NCI-H187 treated with DMSO at 0.1 percent for 48 hours (cell line): ENCODE results near the gene DUSP1.
A peak's percentile ranks its signal among the peaks of the same experiment; 100 is the strongest.

Experiments
- DNase-seq: peaks from one replicate; lab custom pipeline; 2025; lab: John Stamatoyannopoulos, UW

Gene DUSP1

DNA sequence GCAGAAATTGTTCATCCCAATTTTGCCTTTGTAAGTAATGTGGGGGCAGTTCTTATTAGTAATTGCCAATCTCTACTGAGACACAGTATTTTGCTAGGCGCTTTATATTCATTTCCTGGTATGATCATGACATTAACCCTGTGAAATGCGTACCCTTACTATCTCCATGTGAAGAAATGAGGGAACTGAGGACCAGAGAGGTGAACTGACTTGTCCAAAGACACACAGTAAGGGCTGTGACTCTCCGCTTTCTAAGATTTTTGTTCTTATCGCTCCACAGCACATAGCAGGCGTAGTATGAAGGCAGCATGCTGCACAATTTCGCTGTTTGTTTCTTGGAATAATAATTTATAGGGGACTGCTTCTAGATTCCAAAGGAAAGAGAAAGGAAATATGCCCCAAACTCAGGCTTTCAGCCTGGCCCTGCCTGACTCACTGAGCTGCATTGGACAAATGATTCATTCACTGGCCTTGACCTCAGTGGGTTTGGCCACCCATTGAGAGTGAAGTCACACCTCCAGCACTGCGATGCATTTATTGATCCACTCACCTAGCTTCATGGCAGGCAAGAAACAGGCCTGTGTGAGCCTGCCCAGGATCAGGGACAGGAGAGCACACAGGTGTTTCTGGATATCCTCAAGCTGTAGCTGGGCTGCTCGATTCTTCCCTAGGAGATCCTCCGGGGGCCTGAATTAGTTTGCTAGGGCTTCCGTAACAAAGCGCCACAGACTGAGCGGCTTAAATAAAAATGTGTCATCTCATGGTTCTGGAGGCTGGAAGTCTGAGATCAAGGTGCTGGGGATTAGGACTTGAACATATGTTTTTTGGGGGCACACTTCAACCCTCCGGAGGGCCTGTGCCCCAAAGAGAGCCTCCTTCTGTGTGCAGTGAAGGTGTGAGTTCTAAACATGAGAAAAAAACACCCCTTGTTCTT, 7.2 kb upstream of the DUSP1 start:
- DNase-seq, result no peak

DNA sequence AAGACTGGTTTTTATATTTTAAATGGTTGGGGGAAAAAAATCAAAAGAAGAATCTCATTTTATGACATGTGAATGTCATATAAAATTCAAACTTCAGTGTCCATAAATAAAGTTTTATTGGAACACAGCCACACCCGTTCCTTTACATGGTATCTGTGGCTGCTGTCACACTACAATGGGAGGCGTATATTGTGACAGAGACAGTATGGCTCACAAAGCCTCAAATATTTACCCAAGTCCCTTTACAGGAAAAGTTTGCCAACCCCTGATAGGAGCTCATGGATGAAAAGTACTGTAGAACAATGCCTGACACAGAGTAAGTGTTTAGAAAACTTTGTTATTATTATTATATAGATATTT, 5.2 kb upstream of the DUSP1 start:
- no peak for DNase-seq

DNA sequence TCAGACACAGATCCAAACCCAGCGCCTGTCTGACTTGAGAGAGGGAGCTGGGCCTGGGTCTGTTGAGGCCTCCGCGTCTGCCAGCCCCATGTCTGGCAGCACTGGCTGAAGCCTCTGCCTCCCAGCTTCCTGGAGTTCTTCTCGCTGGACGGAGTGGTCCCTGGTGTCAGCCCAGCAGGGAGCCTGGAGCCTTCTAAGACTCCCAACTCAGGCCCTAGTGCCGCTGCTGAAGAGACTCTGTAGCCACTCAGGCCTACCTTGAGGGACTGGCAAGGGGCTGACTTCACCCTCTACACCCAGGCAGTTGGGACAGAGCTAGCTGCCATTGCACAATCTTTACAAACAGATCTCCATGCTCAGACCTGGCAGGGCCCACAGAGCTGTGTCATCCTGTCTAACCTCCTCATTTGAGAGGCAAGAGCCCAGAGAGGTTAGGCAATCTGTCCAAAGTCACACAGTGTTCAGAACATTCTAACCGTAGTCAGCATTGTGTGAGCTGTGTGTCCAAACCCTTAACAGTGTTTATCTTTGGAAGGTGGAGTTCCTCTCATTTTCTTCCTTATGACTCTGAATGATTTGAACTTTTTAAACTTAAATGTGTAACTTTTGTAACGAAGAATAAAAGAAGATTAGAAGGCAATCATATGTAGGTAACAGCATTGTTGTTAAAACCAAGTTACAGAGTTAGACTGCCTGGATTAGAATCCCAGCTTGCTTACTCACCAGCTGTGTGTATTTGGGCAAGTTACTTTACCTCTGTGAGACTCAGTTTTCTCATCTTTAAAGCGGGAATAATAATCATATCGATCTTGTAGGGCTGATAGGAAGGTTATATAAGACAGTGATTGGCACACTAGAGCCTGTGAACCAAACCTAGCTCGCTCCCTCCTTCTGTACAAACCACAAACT, 4.6 kb upstream of the DUSP1 start:
- no peak for DNase-seq

DNA sequence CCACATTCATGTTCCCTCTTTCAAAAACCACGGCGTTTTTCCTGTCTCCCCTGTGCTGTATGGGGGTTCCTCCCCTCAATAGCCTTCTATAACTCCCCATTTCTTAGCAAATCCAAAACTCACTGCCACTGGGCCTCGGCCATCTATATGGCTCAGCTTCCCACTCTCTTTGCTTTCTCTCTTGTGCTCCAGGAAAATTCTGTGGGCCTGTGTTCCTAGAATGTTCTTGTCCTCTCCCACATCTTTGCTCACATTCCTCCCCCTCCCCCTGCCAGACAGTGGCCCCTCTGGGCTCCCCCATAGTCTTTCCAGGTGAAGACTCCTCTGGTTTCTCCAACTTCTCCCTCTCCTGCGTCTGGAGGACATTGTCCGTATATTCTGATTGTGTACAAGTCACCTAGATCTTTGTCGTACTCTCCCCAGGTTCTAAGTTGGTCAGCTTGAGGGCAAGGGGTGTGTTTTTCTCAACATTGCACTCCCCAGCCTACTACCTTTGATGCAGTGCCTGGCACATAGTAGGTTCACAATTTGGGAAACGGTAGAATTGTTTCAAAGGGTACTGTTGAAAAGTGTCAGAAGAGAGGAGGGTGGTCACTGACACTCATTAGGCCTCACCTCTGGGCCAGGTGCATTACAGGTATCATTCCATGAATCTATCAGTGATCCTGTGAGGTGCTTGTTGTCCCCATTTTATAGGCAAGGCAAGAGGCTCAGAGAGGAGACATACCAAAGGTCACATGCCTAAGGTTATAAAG, 3.7 kb upstream of the DUSP1 start:
- DNase-seq, result no peak

DNA sequence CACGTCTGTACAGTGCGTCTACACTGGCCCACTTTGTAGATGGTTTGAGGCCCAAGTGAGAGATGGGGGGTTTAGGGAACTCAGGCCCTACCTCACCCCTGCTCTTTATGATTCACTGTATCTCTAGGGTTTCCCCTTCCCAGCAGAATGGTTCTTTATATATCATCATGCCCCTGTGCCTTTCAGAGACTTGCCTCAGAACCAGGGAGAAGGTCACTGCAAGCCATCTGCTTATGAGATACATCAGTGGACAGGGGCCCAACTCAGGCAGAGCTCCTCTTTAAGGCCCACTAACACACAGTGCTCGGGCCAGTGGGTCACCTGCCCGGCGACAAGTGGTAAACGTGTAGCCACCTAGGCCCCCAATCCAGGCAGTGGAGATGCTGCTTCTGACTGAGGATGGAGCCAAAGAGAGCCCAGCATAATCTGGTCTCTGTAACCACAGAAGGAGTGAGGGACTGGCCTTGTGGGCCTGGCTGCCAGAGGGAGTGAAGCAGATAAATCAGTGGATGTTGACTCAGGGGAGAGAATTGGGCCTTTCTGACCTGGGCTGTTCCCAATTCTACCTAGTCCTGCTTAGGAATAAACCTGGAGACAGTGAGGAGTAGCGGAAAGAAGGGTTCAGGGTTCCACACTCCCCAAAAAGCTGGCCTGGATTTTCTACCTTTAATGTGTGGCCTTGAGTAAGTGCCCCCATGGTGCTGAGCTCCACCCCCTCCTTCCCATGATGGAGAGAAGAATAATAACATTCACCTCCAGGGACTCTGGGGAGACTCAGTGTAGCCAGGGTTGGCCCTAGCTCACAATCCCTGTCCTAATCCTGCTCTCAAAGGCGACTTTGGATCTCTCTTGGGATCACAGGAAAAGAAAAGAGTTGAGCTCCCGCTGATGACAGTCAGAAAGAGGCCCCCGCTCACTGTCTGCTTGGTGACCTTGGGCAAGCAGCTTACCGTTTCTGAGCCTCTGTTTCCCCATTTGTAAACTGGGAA, 2.8 kb upstream of the DUSP1 start:
- DNase-seq, result no peak

DNA sequence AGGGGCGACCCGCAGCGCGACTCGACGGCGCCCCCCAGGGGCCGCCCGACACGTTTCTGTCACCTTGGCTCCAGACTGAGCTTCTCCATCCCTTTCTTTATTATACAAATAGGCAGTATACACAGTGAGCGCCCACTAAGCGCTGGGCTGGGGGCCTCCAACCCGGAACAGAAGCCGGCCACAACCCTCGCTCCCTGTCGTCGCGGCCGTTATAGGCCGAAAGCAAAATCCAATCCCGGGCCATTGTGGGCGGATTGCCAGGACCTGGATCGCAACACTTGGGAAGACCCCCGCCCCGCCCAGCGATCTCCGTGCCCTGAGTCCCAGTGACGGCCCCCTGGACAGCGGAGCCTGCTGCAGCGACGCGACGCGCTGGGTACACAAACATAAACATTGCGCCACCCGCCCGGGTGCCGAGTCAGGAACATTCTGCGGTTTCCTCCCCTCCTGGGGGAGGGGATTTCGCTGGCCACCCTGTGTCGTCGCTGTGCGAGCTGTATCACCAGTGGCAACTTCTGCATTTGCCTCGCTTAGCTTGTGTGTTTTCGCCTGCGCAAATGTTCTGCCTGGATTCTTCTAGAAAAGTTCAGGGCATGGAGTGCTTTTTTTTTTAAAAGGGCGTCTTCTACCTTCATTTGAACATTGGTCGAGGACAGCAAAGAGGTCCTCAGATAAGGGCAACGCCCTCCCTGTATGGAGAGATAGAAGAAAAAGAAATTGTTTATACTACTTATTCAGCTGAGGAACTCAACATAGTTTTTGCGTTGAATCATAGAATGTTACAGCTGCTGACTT, 1.3 kb upstream of the DUSP1 start:
- no peak for DNase-seq

DNA sequence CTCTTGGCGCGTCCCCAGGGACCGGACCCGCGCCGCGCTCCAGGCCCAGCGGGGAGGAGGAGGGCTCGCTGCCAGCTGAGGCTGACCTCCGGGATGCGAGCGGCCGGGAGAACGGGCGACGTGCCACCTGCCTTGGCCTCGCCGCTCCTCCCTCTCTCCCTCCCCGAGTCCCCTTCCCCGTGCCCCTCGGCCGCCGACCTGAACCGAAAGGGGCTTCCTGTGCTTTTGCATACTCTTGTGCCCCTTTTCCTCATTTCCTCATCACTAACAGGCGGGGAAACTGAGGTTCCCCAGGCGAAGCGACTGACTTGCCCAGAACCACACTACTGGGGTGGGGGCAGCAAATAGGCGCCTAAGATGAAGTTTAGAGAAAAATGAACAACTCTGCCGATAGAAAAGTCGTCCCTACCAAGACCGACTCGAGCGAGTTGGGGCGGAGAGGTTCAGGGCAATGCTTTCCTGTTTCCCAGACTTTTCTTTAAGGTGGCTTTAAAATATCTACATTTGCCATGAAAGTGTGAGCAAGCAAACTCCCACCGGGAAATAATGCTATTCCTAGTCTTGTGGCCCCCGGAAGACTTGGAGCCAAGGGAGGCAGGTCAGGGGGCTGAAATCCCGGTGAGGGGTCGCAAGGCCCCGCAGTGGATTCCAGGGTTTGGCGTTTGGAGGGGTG, 580 bp upstream of the DUSP1 start:
- no peak for DNase-seq

DNA sequence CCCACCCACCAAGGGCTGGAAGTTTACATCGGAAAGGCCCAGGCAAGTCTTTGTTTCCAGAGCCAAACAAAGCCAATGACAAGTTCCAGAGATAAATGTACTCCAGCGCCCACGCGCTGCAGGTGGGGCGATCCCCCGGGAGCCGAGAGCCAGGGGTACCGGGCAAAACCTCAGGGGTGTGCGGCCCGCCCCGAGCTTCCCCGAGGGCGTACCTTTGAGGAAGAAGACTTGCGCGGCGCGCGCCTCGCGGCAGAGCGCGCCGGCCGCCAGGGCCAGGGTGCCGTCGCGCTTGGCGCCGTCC, 671 bp downstream of the DUSP1 start:
- no peak for DNase-seq

DNA sequence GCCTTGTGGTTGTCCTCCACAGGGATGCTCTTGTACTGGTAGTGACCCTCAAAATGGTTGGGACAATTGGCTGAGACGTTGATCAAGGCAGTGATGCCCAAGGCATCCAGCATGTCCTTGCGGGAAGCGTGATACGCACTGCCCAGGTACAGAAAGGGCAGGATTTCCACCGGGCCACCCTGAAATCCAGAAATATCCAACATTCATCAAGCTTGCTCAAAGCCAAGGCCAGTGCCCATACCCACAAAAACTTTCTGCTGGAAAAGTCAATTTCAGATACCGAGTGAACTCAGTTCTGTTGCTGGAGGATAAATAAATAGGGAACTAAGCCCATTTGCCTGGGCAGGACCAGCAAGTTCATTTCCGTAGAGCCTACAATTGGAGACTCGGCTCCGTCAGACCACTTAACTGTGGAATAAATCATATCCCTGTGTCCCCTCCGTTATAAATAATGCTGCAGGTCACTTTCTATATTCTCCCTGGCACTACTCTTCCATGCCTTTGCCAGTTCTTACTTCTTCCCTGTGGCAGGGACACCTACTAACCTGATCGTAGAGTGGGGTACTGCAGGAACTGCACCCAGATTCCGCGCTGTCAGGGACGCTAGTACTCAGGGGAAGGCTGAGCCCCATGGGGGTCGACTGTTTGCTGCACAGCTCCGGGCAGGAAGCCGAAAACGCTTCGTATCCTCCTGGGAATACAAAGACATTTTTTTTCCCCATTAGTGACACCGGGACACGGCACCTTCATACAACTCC, 1.2 kb downstream of the DUSP1 start:
- DNase-seq, result no peak

DNA sequence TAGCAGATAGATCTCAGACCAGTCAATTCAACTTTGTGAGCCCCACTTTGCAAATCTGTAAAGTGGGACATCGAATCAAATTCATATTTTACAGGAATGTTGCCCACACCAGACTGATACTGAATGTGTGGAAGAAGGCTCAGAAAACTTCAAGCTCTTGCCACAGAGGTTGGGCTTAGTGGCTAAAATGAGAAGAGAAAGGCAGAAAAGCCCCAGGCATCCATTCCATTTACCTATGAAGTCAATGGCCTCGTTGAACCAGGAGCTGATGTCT, 1.7 kb downstream of the DUSP1 start:
- DNase-seq, result no peak

DNA sequence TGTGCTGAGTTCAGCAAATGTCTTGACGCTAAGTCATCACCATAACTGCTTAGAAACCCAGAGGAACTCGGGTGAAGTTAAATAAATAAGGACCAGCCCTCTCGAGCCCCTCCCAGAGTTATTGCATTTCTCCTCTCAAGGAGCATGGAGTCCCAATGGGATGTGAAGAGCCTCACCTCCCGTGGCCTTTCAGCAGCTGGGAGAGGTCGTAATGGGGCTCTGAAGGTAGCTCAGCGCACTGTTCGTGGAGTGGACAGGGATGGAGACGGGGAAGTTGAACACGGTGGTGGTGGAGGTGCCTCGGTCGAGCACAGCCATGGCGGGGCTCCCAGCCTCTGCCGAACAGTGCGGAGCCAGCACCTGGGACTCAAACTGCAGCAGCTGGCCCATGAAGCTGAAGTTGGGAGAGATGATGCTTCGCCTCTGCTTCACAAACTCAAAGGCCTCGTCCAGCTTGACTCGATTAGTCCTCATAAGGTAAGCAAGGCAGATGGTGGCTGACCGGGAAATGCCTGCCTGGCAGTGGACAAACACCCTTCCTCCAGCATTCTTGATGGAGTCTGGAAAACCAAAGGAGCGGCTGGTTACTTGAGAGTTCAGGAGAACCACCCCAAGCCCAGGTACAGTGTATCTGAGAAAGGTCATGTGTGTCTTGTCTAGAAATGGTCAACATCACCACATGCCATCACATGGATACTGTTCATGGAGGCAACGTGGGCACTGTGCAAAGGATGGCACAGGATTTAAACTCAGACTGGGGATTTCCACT, 2.2 kb downstream of the DUSP1 start:
- no peak for DNase-seq

DNA sequence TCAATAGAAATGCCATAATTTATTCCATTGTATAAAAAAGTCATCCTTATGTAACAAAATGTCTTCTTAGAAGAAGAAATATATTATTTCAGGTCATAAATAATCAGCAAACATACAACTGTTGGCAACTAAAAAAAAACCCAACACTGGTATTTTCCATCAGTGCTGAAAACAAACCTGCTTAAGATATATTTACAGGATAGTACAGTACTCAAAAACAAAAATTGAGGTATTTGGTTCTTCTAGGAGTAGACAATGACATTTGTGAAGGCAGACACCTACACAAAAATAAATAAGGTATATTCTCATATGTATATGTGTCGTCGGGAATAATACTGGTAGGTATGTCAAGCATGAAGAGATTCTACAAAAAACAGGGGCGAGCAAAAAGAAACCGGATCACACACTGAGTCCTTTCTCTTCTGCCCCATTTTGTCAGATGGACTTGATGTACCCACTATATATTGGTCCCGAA, 2.9 kb downstream of the DUSP1 start:
- no peak for DNase-seq

DNA sequence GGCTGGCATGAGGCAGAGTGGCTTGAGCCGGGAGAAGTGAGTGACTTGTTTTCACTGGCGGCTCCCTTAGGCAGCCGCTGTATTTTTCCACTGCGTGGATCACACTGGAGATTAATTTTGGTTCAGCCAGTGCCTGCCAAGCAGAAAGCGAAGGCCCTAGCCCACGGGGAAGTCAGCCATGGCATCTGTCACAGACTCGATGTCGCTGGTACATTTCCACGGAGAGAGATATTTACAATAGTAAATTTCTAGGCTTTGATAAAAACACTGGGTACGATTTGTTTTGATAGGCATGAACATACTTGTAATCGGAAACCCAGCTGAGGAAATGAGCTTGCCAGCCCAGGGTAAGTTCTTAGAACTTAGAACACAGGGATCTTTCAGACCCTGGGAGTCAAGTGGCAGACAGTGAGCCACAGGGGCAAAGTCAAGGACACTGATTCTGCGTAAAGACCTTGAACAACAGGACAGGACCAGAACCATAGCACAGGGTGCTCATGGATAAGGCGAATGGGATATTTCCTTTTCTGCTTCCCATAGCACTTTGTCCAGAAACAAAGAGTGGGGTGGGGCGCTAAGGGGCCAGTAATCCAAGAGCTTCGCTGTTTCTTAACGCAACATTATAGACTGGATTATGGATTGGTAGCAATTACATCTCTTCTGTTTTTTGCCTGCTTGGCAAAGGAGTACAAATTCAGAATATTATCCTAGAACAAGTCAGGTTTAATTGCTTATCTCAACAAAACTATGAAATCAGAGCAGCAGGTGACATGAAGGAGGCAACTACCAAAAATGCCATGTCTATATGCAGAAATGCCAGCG, 4.5 kb downstream of the DUSP1 start:
- no peak for DNase-seq

DNA sequence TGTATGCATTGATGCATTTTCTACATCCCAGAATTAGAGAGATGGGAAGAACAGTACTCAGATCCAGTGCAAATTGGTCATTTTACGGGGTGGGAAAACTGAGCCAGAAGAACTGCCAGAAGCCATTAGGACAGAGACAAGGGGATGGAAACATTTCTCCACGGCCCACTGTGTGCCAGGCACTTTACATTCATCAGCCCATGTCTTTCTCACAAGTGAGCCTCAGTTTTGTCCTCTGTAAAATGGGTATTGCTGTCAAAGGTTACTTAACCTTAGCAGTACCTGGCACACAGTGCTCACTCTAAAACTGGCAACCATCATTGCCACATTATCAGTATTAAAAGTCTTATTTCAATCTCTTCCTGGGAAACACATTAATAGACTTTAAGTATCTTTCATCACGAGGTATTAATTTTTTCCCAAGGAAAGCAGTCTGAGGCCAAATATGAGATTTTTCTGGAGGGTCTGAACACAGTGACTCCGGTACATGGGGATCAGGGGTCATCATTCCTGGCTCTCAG, 5.2 kb downstream of the DUSP1 start:
- DNase-seq, result no peak

DNA sequence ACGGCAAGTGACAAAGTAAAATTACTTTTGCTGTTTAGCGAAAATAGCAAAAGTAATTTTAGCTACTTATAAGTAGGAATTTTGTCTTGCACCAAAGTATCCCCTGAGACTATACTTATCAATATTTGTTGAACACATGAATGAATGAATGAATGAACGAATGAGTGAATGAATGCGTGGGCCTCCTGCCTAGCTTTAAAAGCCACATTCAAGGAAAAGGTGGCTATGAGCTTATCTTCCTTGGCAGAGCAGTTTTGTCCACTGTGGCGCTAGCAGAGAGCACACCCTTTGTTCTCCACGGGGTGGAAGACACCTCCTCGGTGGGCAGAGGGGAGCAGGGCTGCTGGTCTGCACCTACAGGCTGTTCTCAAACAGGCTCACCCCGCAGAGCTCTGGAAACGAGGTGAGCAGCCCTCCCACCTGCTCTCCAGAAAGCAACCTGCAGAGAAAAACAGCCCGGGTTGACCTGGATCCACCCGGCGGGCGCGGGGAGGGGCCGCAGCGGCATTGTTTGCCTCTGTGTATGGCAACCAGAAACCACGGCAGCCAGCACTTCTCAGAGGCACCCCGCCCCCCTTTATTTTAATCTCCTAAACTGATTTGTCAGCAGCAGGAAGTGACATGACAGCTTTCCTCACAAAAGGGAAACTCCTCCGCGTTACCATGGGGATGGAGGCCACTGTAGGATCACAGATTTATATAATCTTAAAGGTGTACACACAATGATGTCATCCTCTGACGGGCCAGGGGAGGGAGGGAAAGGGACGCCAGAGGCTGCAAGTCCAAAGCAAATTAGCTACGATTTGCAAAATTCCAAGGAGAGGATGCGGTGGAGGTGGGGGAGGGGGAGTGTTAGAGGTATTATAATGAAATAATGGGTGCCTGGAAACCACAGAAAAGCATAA, 5.9 kb downstream of the DUSP1 start:
- DNase-seq, result peak; percentile 89

DNA sequence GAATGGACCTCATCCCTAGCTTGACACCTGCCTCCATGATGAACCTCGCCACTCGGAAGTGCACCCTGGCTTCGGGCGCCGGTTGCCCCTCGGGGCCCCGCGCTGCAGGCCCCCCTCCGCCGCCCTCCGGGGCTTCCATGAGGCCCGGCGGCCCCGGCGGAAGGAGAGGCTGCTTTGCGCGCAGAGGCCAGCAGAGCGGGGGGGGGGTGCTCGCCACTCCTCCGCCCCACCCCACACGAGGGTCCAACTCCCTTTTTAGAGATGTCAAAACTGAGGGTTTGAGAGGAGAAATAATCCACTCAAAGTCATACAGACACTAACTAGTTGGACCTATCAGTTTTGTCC, 7.9 kb downstream of the DUSP1 start:
- DNase-seq, result no peak
